ENCODE data around the gene EXD3. TPM values are rescaled to one million over a fixed set of nuclear protein-coding genes. Genes with fewer than 3 reads are reported as not detected.

The EXD3 gene
- total and polyA plus RNA-seq, 9 of the 15 experiments (the other 6 are each of a cell fraction or from before 2014, with no cell fraction given), result 0.29 to 12.5 (median 3.9) TPM

- H3K36me3 ChIP-seq (ENCODE audit: control insufficient read depth, insufficient read depth, low read length), result no peaks in the 10 kb centered on the region
- BruUV-seq (replicated peaks), result no TSS peak
- no peak overlapping the region for H3K9ac ChIP-seq (ENCODE audit: insufficient read depth in 1 of 2, low read depth in 2 of 2, low read length in 2 of 2)
- peaks cover 7% of the 10 kb centered on the region for H3K9me3 ChIP-seq (replicated peaks; ENCODE audit: control insufficient read depth, insufficient read depth, low read depth, low read length)
- intact Hi-C loops (cut with micrococcal nuclease) (no loop called here), in situ Hi-C loops (cut with MboI) (no loop called here)
- 31% methylated on average over 13 of the region's 27 CpGs for WGBS (ENCODE audit: insufficient coverage, low coverage, missing lambda C conversion rate)
- peaks cover 5 to 27% of the 10 kb centered on the region in 2 experiments; a peak in 4 of 5 replicates for H3K27me3 ChIP-seq (ENCODE audit: control insufficient read depth in 2 of 2, insufficient read depth in 2 of 2, low read length in 2 of 2)
- CTCF ChIA-PET (ENCODE audit: low intra/inter-chr PET ratio), result no interaction called here
- H3K4me3 ChIP-seq, result no peak overlapping the region
- no peak overlapping the region for H2AFZ ChIP-seq (ENCODE audit: low read depth, low read length)
- H3K27ac ChIP-seq (ENCODE audit: extremely low read depth, low read depth, low read length), result no peak overlapping the region
- H3K9me1 ChIP-seq (ENCODE audit: control insufficient read depth, insufficient read depth, low read length), result no peaks in the 10 kb centered on the region
- DNase-seq (ENCODE audit: extremely low read depth in 1 of 4, low spot score in 3 of 4), result no peak
- peaks cover 0 to 35% of the 10 kb centered on the region in 2 experiments; a peak in 2 of 5 replicates for H3K4me1 ChIP-seq (replicated peaks in 1 of 2; ENCODE audit: control insufficient read depth in 2 of 2, insufficient read depth in 2 of 2, low read length in 2 of 2)
- ATAC-seq, result no peak
- POLR2A ChIA-PET, result interaction anchor here (0.7 kb wide), 1 partner anchor 195 kb away, joined by 3 read pairs; no protein-coding TSS in a partner anchor
- H4K20me1 ChIP-seq (replicated peaks; ENCODE audit: control insufficient read depth, insufficient read depth, low read length), result no peaks in the 10 kb centered on the region
- H3K4me2 ChIP-seq (ENCODE audit: insufficient read depth, low read length), result no peak overlapping the region
- H3K79me2 ChIP-seq (ENCODE audit: control insufficient read depth, insufficient read depth, low read length), result no peaks in the 10 kb centered on the region
- no peak for FAIRE-seq
- TF ChIP-seq TAL1 (IDR thresholded peaks at IDR 0.05) (no peak), ZFP36 (IDR thresholded peaks at IDR 0.05; ENCODE audit: low read depth, low read length, partially characterized antibody) (no peak), ELF2 (CRISPR knock-in tag; IDR thresholded peaks at IDR 0.05) (no peak), ZNF347 (CRISPR knock-in tag; IDR thresholded peaks at IDR 0.05; ENCODE audit: low read depth) (no peak), THRB (CRISPR knock-in tag; conservative IDR thresholded peaks at IDR 0.05) (no peak), POLR2B (IDR thresholded peaks at IDR 0.05; ENCODE audit: low read depth, partially characterized antibody) (no peak), HDGF (IDR thresholded peaks at IDR 0.05) (no peak), PML (IDR thresholded peaks at IDR 0.05; ENCODE audit: low read length) (no peak), SAFB2 (IDR thresholded peaks at IDR 0.05; ENCODE audit: borderline replicate concordance, low read depth, low read length, severe bottlenecking) (no peak), GABPB2 (CRISPR knock-in tag; conservative IDR thresholded peaks at IDR 0.05) (no peak)
- TF ChIP-seq, protein P1, sequence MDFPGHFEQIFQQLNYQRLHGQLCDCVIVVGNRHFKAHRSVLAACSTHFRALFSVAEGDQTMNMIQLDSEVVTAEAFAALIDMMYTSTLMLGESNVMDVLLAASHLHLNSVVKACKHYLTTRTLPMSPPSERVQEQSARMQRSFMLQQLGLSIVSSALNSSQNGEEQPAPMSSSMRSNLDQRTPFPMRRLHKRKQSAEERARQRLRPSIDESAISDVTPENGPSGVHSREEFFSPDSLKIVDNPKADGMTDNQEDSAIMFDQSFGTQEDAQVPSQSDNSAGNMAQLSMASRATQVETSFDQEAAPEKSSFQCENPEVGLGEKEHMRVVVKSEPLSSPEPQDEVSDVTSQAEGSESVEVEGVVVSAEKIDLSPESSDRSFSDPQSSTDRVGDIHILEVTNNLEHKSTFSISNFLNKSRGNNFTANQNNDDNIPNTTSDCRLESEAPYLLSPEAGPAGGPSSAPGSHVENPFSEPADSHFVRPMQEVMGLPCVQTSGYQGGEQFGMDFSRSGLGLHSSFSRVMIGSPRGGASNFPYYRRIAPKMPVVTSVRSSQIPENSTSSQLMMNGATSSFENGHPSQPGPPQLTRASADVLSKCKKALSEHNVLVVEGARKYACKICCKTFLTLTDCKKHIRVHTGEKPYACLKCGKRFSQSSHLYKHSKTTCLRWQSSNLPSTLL (IDR thresholded peaks at IDR 0.05), result no peak
- TF ChIP-seq, protein P2, sequence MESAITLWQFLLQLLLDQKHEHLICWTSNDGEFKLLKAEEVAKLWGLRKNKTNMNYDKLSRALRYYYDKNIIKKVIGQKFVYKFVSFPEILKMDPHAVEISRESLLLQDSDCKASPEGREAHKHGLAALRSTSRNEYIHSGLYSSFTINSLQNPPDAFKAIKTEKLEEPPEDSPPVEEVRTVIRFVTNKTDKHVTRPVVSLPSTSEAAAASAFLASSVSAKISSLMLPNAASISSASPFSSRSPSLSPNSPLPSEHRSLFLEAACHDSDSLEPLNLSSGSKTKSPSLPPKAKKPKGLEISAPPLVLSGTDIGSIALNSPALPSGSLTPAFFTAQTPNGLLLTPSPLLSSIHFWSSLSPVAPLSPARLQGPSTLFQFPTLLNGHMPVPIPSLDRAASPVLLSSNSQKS (CRISPR knock-in tag; IDR thresholded peaks at IDR 0.05), result no peak
- TF ChIP-seq, protein P3, sequence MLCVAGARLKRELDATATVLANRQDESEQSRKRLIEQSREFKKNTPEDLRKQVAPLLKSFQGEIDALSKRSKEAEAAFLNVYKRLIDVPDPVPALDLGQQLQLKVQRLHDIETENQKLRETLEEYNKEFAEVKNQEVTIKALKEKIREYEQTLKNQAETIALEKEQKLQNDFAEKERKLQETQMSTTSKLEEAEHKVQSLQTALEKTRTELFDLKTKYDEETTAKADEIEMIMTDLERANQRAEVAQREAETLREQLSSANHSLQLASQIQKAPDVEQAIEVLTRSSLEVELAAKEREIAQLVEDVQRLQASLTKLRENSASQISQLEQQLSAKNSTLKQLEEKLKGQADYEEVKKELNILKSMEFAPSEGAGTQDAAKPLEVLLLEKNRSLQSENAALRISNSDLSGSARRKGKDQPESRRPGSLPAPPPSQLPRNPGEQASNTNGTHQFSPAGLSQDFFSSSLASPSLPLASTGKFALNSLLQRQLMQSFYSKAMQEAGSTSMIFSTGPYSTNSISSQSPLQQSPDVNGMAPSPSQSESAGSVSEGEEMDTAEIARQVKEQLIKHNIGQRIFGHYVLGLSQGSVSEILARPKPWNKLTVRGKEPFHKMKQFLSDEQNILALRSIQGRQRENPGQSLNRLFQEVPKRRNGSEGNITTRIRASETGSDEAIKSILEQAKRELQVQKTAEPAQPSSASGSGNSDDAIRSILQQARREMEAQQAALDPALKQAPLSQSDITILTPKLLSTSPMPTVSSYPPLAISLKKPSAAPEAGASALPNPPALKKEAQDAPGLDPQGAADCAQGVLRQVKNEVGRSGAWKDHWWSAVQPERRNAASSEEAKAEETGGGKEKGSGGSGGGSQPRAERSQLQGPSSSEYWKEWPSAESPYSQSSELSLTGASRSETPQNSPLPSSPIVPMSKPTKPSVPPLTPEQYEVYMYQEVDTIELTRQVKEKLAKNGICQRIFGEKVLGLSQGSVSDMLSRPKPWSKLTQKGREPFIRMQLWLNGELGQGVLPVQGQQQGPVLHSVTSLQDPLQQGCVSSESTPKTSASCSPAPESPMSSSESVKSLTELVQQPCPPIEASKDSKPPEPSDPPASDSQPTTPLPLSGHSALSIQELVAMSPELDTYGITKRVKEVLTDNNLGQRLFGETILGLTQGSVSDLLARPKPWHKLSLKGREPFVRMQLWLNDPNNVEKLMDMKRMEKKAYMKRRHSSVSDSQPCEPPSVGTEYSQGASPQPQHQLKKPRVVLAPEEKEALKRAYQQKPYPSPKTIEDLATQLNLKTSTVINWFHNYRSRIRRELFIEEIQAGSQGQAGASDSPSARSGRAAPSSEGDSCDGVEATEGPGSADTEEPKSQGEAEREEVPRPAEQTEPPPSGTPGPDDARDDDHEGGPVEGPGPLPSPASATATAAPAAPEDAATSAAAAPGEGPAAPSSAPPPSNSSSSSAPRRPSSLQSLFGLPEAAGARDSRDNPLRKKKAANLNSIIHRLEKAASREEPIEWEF (CRISPR knock-in tag; IDR thresholded peaks at IDR 0.05), result no peak
Observed at GRCh38 chr9:137349471-137350033, 73.4 kb downstream of the EXD3 start.
